ENCODE measurements around the gene MACROH2A1.

Gene MACROH2A1

GRCh38 chr5:135373736-135374515 is 25.1 kb downstream of the MACROH2A1 start:
- H3K4me2 ChIP-seq (ENCODE audit: low read depth, low read length, poor library complexity, severe bottlenecking), result no peak overlapping the region

GRCh38 chr5:135372654-135373381 is 26.2 kb downstream of the MACROH2A1 start:
- Histone ChIP-seq H3F3A (ENCODE audit: insufficient read depth) (no peaks in the 10 kb centered on the region), H3K4me2 (ENCODE audit: low read depth, low read length, poor library complexity, severe bottlenecking) (no peak overlapping the region), H4K20me1 (ENCODE audit: low read depth, low read length) (no peaks in the 10 kb centered on the region; the same call in 1 of the 2 replicates), H3K9me2 (replicated peaks; ENCODE audit: insufficient read depth, low read length) (no peaks in the 10 kb centered on the region), H3K27ac (ENCODE audit: low read depth, low read length) (no peak overlapping the region), H3K4me3 (ENCODE audit: insufficient read depth, low read length, poor library complexity, severe bottlenecking) (no peak overlapping the region), H3K79me2 (ENCODE audit: insufficient read depth, low read length) (peaks cover 26% of the 10 kb centered on the region), H3K9me3 (ENCODE audit: insufficient read depth, low read length) (no peaks in the 10 kb centered on the region), H2AFZ (ENCODE audit: low read depth, low read length, severe bottlenecking) (no peak overlapping the region), H3K36me3 (ENCODE audit: low read length) (peaks cover 4% of the 10 kb centered on the region; the same call in 1 of the 2 replicates), H3K27me3 (ENCODE audit: low read length) (no peaks in the 10 kb centered on the region), H3K9ac (ENCODE audit: low read length) (no peak overlapping the region)
- TF ChIP-seq, protein P1, sequence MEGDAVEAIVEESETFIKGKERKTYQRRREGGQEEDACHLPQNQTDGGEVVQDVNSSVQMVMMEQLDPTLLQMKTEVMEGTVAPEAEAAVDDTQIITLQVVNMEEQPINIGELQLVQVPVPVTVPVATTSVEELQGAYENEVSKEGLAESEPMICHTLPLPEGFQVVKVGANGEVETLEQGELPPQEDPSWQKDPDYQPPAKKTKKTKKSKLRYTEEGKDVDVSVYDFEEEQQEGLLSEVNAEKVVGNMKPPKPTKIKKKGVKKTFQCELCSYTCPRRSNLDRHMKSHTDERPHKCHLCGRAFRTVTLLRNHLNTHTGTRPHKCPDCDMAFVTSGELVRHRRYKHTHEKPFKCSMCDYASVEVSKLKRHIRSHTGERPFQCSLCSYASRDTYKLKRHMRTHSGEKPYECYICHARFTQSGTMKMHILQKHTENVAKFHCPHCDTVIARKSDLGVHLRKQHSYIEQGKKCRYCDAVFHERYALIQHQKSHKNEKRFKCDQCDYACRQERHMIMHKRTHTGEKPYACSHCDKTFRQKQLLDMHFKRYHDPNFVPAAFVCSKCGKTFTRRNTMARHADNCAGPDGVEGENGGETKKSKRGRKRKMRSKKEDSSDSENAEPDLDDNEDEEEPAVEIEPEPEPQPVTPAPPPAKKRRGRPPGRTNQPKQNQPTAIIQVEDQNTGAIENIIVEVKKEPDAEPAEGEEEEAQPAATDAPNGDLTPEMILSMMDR (IDR thresholded peaks at IDR 0.05; ENCODE audit: insufficient read depth, low read length, poor library complexity, severe bottlenecking), result no peak
- TF ChIP-seq EZH2phosphoT487 (conservative IDR thresholded peaks at IDR 0.05; ENCODE audit: low read length), result no peak

More at GRCh38 chr5:135373736-135374515, 25.1 kb downstream of the MACROH2A1 start:
- H3F3A ChIP-seq (ENCODE audit: insufficient read depth), result no peaks in the 10 kb centered on the region
- H3K79me2 ChIP-seq (ENCODE audit: insufficient read depth, low read length), result peaks cover 33% of the 10 kb centered on the region
- no peaks in the 10 kb centered on the region for H3K9me2 ChIP-seq (replicated peaks; ENCODE audit: insufficient read depth, low read length)
- no peak overlapping the region for H3K4me3 ChIP-seq (ENCODE audit: insufficient read depth, low read length, poor library complexity, severe bottlenecking)
- no peak for TF ChIP-seq EZH2phosphoT487 (conservative IDR thresholded peaks at IDR 0.05; ENCODE audit: low read length)
- no peaks in the 10 kb centered on the region; the same call in 1 of the 2 replicates for H4K20me1 ChIP-seq (ENCODE audit: low read depth, low read length)
- H2AFZ ChIP-seq (ENCODE audit: low read depth, low read length, severe bottlenecking), result no peak overlapping the region
- H3K27ac ChIP-seq (ENCODE audit: low read depth, low read length), result no peak overlapping the region
- H3K9ac ChIP-seq (ENCODE audit: low read length), result no peak overlapping the region
- peaks cover 4% of the 10 kb centered on the region; the same call in 1 of the 2 replicates for H3K36me3 ChIP-seq (ENCODE audit: low read length)
- H3K9me3 ChIP-seq (ENCODE audit: insufficient read depth, low read length), result no peaks in the 10 kb centered on the region
- H3K27me3 ChIP-seq (ENCODE audit: low read length), result no peaks in the 10 kb centered on the region

GRCh38 chr5:135371622-135372232 is 27.3 kb downstream of the MACROH2A1 start:
- peaks cover 4% of the 10 kb centered on the region; the same call in 1 of the 2 replicates for H3K36me3 ChIP-seq (ENCODE audit: low read length)
- H3K9me3 ChIP-seq (ENCODE audit: insufficient read depth, low read length), result no peaks in the 10 kb centered on the region
- H3K9me2 ChIP-seq (replicated peaks; ENCODE audit: insufficient read depth, low read length), result no peaks in the 10 kb centered on the region
- no peak overlapping the region for H3K27ac ChIP-seq (ENCODE audit: low read depth, low read length)
- no peak overlapping the region for H2AFZ ChIP-seq (ENCODE audit: low read depth, low read length, severe bottlenecking)
- no peaks in the 10 kb centered on the region; the same call in 1 of the 2 replicates for H4K20me1 ChIP-seq (ENCODE audit: low read depth, low read length)
- no peak overlapping the region for H3K4me3 ChIP-seq (ENCODE audit: insufficient read depth, low read length, poor library complexity, severe bottlenecking)
- H3K79me2 ChIP-seq (ENCODE audit: insufficient read depth, low read length), result peaks cover 26% of the 10 kb centered on the region
- H3K27me3 ChIP-seq (ENCODE audit: low read length), result no peaks in the 10 kb centered on the region
- H3K4me2 ChIP-seq (ENCODE audit: low read depth, low read length, poor library complexity, severe bottlenecking), result no peak overlapping the region
- no peak overlapping the region for H3K9ac ChIP-seq (ENCODE audit: low read length)
- H3F3A ChIP-seq (ENCODE audit: insufficient read depth), result no peaks in the 10 kb centered on the region
- TF ChIP-seq, protein P1 (IDR thresholded peaks at IDR 0.05; ENCODE audit: insufficient read depth, low read length, poor library complexity, severe bottlenecking), result no peak
- TF ChIP-seq EZH2phosphoT487 (conservative IDR thresholded peaks at IDR 0.05; ENCODE audit: low read length), result no peak
